D721Med (cell line): Measurements from ENCODE around the gene MCF2L.

Experiments used
- DNase-seq: peaks from one replicate; pipeline ENCODE4 v3.0.0; 2011; ENCODE audit warnings: low spot score; ENCODE audit not compliant: insufficient read length
- FAIRE-seq: peaks from 2 replicates; lab custom pipeline; 2011; peaks lifted over from hg19 to GRCh38; lab: Jason Lieb, UNC
- CTCF ChIP-seq: IDR thresholded peaks from 2 replicates; pipeline ENCODE4 v1.5.1; 2012; ENCODE audit warnings: mild to moderate bottlenecking, control low read depth; ENCODE audit not compliant: insufficient read depth; ENCODE audit errors: missing control alignments

The MCF2L gene

GRCh38 chr13:112999414-113000177, 30.6 kb downstream of the MCF2L start:
- DNase-seq (no peak), FAIRE-seq (no peak)
- no peak for TF ChIP-seq CTCF

GRCh38 chr13:113000575-113000974, 31.6 kb downstream of the MCF2L start:
- FAIRE-seq (no peak), DNase-seq (no peak)

GRCh38 chr13:113001241-113002140, 32.5 kb downstream of the MCF2L start:
- DNase-seq (peak; percentile 95), FAIRE-seq (no peak)

More at GRCh38 chr13:113000575-113000974, 31.6 kb downstream of the MCF2L start:
- TF ChIP-seq CTCF, result no peak

GRCh38 chr13:113002206-113002912, 33.3 kb downstream of the MCF2L start:
- FAIRE-seq (no peak), DNase-seq (peak; percentile 61)
- peak; percentile 19 for TF ChIP-seq CTCF

More at GRCh38 chr13:113001241-113002140, 32.5 kb downstream of the MCF2L start:
- no peak for TF ChIP-seq CTCF

- FAIRE-seq (no peak), DNase-seq (no peak)
- TF ChIP-seq CTCF, result no peak
Measured at GRCh38 chr13:113002913-113003290, 33.9 kb downstream of the MCF2L start.

GRCh38 chr13:113004126-113004525, 35.1 kb downstream of the MCF2L start:
- no peak for FAIRE-seq
- no peak for TF ChIP-seq CTCF
- no peak for DNase-seq
